Smooth muscle cell of the pulmonary artery (primary cell): Measurements from ENCODE around the gene CLEC9A. TPM values are rescaled to one million over a fixed set of nuclear protein-coding genes. Genes with fewer than 3 reads are reported as not detected.

Experiments
- total RNA-seq: library from RNA; depleted of rRNA; stranded (reverse); fragments of >200 nt; gene quantifications from 2 replicates; pipeline ENCODE4 v1.2.3, GENCODE V29; 2014

The CLEC9A gene
- not detected in 2 replicates for total RNA-seq

DNA sequence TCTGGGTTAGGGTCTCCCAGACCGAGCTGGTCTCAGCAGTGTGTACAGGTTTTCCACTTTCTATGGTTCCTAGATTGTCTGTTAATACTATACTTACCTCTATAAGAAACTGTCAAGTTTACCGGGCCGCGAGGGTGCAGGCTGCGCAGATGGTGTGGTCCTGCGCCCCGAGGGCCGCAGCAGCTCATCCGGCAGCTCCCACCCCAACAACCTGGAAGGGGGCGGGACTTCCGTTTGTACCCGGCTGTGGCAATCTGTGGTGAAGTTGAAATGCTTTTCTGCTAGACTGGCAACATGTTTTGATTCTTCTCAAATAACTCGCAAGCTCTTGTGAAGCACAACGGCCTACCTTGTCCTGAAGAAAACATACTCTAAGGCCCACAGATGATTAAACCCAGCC is at the start of gene CLEC9A:
CLEC9A (plus strand) TSS at position 237 of the 400 bp plus-strand sequence. CDS start 22,006 bp downstream, outside the sequence.

DNA sequence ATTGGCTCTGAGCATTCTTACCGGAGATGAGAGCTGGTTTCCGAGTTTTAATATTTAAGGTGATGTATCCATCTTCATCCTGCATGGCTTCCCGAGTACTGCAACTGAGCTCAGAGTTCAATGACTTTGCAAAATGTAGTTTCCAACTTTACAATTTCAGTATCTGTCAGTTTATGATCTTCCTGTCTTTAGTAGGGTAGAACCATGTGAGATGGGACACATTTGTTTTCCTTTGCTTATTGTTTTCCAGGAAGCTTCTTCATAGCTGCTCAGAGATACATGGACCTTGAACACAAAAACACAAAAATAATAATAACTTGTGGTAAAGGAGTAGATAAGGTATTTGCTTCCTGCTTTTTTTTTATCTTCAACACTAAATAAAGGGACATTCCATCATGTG is 31.5 kb upstream of the CLEC9A start, which contains the start of gene CLEC1B:
CLEC1B (minus strand) TSS at position 106 of the 400 bp plus-strand sequence; CDS start at position 85, 21 bp downstream.

DNA sequence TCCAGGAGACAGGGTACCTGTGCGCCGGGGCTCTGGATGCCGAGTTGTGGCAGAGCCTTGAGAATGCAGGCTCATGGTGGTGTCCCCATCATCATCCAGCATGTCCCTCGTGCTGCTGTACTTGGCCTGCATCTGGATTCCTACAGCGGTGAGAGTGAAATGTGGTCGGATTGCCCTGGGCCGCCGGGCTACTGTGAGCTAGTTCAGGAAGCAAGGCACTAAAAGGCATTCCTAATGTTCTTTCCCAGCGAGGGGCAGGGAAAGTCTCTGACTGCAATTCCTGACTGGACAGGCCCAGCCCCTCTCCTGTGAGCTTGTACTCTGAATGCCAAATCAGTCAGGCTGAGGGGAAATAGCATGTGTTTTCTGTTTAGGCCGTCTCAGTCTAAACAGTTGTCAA is 68.3 kb downstream of the CLEC9A start, which contains the start of gene CLEC1A:
CLEC1A (minus strand) TSS at position 195 of the 400 bp plus-strand sequence; CDS start at position 132, 63 bp downstream.

Other genes with a start within 250 kb of the CLEC9A start
- gene KLRF1, start 203.2 kb upstream of the CLEC9A start, total RNA-seq, result not detected in 2 replicates
- 2.3 and 4.8 TPM in 2 replicates for gene CLEC2B, start 161.3 kb upstream of the CLEC9A start, total RNA-seq
- not detected in 2 replicates for gene KLRF2, start 149.2 kb upstream of the CLEC9A start, total RNA-seq
- gene CLEC2A, start 98.3 kb upstream of the CLEC9A start, total RNA-seq, result not detected in 2 replicates
- not detected in 2 replicates for gene CLEC12A, start 59.3 kb upstream of the CLEC9A start, total RNA-seq
- not detected in 2 replicates for gene CLEC1B, start 31.6 kb upstream of the CLEC9A start, total RNA-seq
- gene CLEC12B, start 20.1 kb upstream of the CLEC9A start, total RNA-seq, result not detected in 2 replicates
- not detected in 2 replicates for gene CLEC1A, start 68.3 kb downstream of the CLEC9A start, total RNA-seq
- not detected in 2 replicates for gene CLEC7A, start 99.5 kb downstream of the CLEC9A start, total RNA-seq
- gene OLR1, start 141.4 kb downstream of the CLEC9A start, total RNA-seq, result 0.33 TPM in 1 of 2 replicates, not detected in the other
- 0.07 TPM in 1 of 2 replicates, not detected in the other for gene TMEM52B, start 148.3 kb downstream of the CLEC9A start, total RNA-seq
- 62.6 and 67.0 TPM in 2 replicates for gene GABARAPL1, start 182.2 kb downstream of the CLEC9A start, total RNA-seq